IMR-90 (cell line): ENCODE measurements around the gene IL1RAPL1. TPM values are rescaled to one million over a fixed set of nuclear protein-coding genes. Genes with fewer than 3 reads are reported as not detected.

Experiments
- ATAC-seq: fragments of 200-7000 bp; cut with Tn5 transposase; 2 replicates; pipeline ENCODE4 v1.9.1; 2020; ENCODE audit warnings: low read depth, mild to moderate bottlenecking, moderate library complexity
- BruUV-seq: library from RNA; stranded (reverse); fragments of 400-500 nt; replicated peaks from 2 replicates; lab custom pipeline; 2021; lab: Mats Ljungman, UMichigan
- CTCF ChIA-PET: fragments of 300-600 bp; formaldehyde crosslinking; extraction: SDS; loops from one replicate; lab custom pipeline; 2021; ENCODE audit warnings: antibody characterized with exemption; lab: Yijun Ruan, JAX
- POLR2A ChIA-PET: fragments of 300-600 bp; sonication (Branson Sonifier 250); formaldehyde crosslinking; loops from one replicate; lab custom pipeline; 2022; ENCODE audit warnings: antibody characterized with exemption; ENCODE audit not compliant: unreplicated experiment; lab: Charles Lee
- DNase-seq: peaks from one replicate; pipeline ENCODE4 v3.0.0; 2013
- H2AFZ ChIP-seq: replicated peaks from 2 replicates; pipeline ENCODE3; 2013; ENCODE audit warnings: low read length, mild to moderate bottlenecking; ENCODE audit not compliant: poor library complexity
- H2AK5ac ChIP-seq: 2 replicates; pipeline ENCODE4 v1.6.1; 2013; ENCODE audit warnings: low read depth, low read length, inconsistent platforms
- H2AK9ac ChIP-seq: replicated peaks from 2 replicates; pipeline ENCODE3; 2013; ENCODE audit warnings: mild to moderate bottlenecking, low read depth, low read length, moderate library complexity; ENCODE audit not compliant: poor library complexity
- H2BK120ac ChIP-seq: 2 replicates; pipeline ENCODE4 v1.6.1; 2013; ENCODE audit warnings: low read depth, low read length, inconsistent platforms
- H2BK15ac ChIP-seq: 3 replicates; pipeline ENCODE4 v1.6.1; 2013; ENCODE audit warnings: low read depth, low read length, inconsistent platforms
- H2BK20ac ChIP-seq: 2 replicates; pipeline ENCODE4 v1.6.1; 2013; ENCODE audit warnings: low read depth, mild to moderate bottlenecking, inconsistent platforms, low read length, moderate library complexity
- H2BK5ac ChIP-seq: 2 replicates; pipeline ENCODE4 v1.6.1; 2013; ENCODE audit warnings: mild to moderate bottlenecking, low read depth, low read length, inconsistent platforms; ENCODE audit not compliant: poor library complexity, severe bottlenecking
- H3K14ac ChIP-seq: replicated peaks from 2 replicates; pipeline ENCODE4 v1.6.1; 2013; ENCODE audit warnings: low read depth, low read length, inconsistent platforms
- H3K18ac ChIP-seq: 2 replicates; pipeline ENCODE4 v1.6.1; 2013; ENCODE audit warnings: low read depth, low read length, control low read depth
- H3K23ac ChIP-seq: 2 replicates; pipeline ENCODE4 v1.6.1; 2013; ENCODE audit warnings: low read depth, low read length, inconsistent platforms
- H3K27ac ChIP-seq: 2 replicates; pipeline ENCODE4 v1.5.1; 2013; ENCODE audit warnings: mild to moderate bottlenecking, control low read depth, low read length; ENCODE audit not compliant: insufficient read depth
- H3K27me3 ChIP-seq: 2 replicates; pipeline ENCODE4 v1.6.1; 2013; ENCODE audit warnings: low read length; ENCODE audit not compliant: control insufficient read depth, insufficient read depth
- H3K36me3 ChIP-seq: 2 replicates; pipeline ENCODE4 v1.6.1; 2013; ENCODE audit warnings: low read length, mixed read lengths; ENCODE audit not compliant: control insufficient read depth, insufficient read depth
- H3K4ac ChIP-seq: 2 replicates; pipeline ENCODE4 v1.6.1; 2013; ENCODE audit warnings: low read depth, low read length, inconsistent platforms
- H3K4me1 ChIP-seq: 2 replicates; pipeline ENCODE4 v1.6.1; 2013; ENCODE audit warnings: low read length, mixed read lengths; ENCODE audit not compliant: control insufficient read depth, insufficient read depth
- H3K4me2 ChIP-seq: 2 replicates; pipeline ENCODE4 v1.6.1; 2013; ENCODE audit warnings: low read depth, mild to moderate bottlenecking, control low read depth, low read length, moderate library complexity
- H3K4me3 ChIP-seq: 2 replicates; pipeline ENCODE4 v1.5.1; 2013; ENCODE audit warnings: low read depth, mild to moderate bottlenecking, control low read depth, low read length, moderate library complexity; ENCODE audit not compliant: insufficient read depth
- H3K56ac ChIP-seq: 2 replicates; pipeline ENCODE4 v1.6.1; 2013; ENCODE audit warnings: low read length, inconsistent platforms; ENCODE audit not compliant: insufficient read depth; ENCODE audit errors: extremely low read depth
- H3K79me1 ChIP-seq, 2 experiments: 2 replicates each; pipeline ENCODE4 v1.6.1; 2013; ENCODE audit warnings: low read length in 2 of 2, inconsistent platforms in 1 of 2, low read depth in 1 of 2
- H3K9ac ChIP-seq: 2 replicates; pipeline ENCODE4 v1.6.1; 2013; ENCODE audit warnings: low read depth, low read length, control low read depth
- H3K9me1 ChIP-seq: 2 replicates; pipeline ENCODE4 v1.6.1; 2013; ENCODE audit warnings: low read length, inconsistent platforms; ENCODE audit not compliant: insufficient read depth
- H3K9me3 ChIP-seq: 2 replicates; pipeline ENCODE4 v1.6.1; 2013; ENCODE audit warnings: low read length; ENCODE audit not compliant: control insufficient read depth, insufficient read depth
- H4K20me1 ChIP-seq: 2 replicates; pipeline ENCODE4 v1.6.1; 2013; ENCODE audit warnings: low read length, inconsistent platforms; ENCODE audit not compliant: insufficient read depth
- H4K5ac ChIP-seq: 2 replicates; pipeline ENCODE4 v1.6.1; 2013; ENCODE audit warnings: mild to moderate bottlenecking, low read depth, low read length, control low read depth
- H4K8ac ChIP-seq, 2 experiments: 2 replicates each; pipeline ENCODE4 v1.6.1; 2013; ENCODE audit warnings: low read depth in 2 of 2, low read length in 2 of 2, control low read depth in 1 of 2, inconsistent platforms in 1 of 2
- H4K91ac ChIP-seq: 2 replicates; pipeline ENCODE4 v1.6.1; 2013; ENCODE audit warnings: low read depth, low read length, inconsistent platforms; ENCODE audit not compliant: insufficient read depth
- BHLHE40 ChIP-seq: fragments of 150-350 bp; IDR thresholded peaks from 2 replicates; pipeline ENCODE4 v1.6.1; 2016; ENCODE audit warnings: mild to moderate bottlenecking, low read depth, low read length
- CEBPB ChIP-seq: IDR thresholded peaks from 2 replicates; pipeline ENCODE4 v1.6.1; 2012; ENCODE audit warnings: low read depth, low read length, improper control_type of control experiment
- CHD1 ChIP-seq: IDR thresholded peaks from 2 replicates; pipeline ENCODE4 v1.6.1; 2012; ENCODE audit warnings: low read depth, low read length, improper control_type of control experiment
- CTCF ChIP-seq: conservative IDR thresholded peaks from 2 replicates; pipeline ENCODE4 v1.5.1; 2012; ENCODE audit warnings: mild to moderate bottlenecking, low read depth, low read length, improper control_type of control experiment
- ELK1 ChIP-seq: fragments of 150-350 bp; IDR thresholded peaks from 2 replicates; pipeline ENCODE4 v1.6.1; 2016; ENCODE audit warnings: low read depth, mild to moderate bottlenecking, low read length, moderate library complexity, borderline replicate concordance
- FOS ChIP-seq: fragments of 150-350 bp; IDR thresholded peaks from 2 replicates; pipeline ENCODE4 v1.6.1; 2016; ENCODE audit warnings: low read depth, low read length
- MAFK ChIP-seq: IDR thresholded peaks from 2 replicates; pipeline ENCODE4 v1.6.1; 2012; ENCODE audit warnings: low read depth, low read length, improper control_type of control experiment
- MAZ ChIP-seq: IDR thresholded peaks from 2 replicates; pipeline ENCODE4 v1.6.1; 2012; ENCODE audit warnings: low read depth, mild to moderate bottlenecking, low read length, improper control_type of control experiment, moderate library complexity, borderline replicate concordance
- MXI1 ChIP-seq: IDR thresholded peaks from 2 replicates; pipeline ENCODE4 v1.6.1; 2012; ENCODE audit warnings: low read depth, mild to moderate bottlenecking, low read length, moderate library complexity, borderline replicate concordance
- NFE2L2 ChIP-seq: fragments of 150-350 bp; IDR thresholded peaks from 2 replicates; pipeline ENCODE4 v1.6.1; 2016; ENCODE audit warnings: low read depth, mild to moderate bottlenecking, low read length
- POLR2A ChIP-seq: IDR thresholded peaks from 2 replicates; pipeline ENCODE4 v1.6.1; 2012; ENCODE audit warnings: mild to moderate bottlenecking, low read depth, low read length
- RAD21 ChIP-seq: IDR thresholded peaks from 2 replicates; pipeline ENCODE4 v1.6.1; 2012; ENCODE audit warnings: low read length, improper control_type of control experiment
- RCOR1 ChIP-seq: IDR thresholded peaks from 2 replicates; pipeline ENCODE4 v1.6.1; 2012; ENCODE audit warnings: mild to moderate bottlenecking, low read length, improper control_type of control experiment; ENCODE audit not compliant: insufficient replicate concordance
- RFX5 ChIP-seq: IDR thresholded peaks from 2 replicates; pipeline ENCODE4 v1.8.0; 2012; ENCODE audit warnings: low read depth, mild to moderate bottlenecking, low read length, moderate library complexity
- SMC3 ChIP-seq: fragments of 150-350 bp; IDR thresholded peaks from 2 replicates; pipeline ENCODE4 v1.6.1; 2016; ENCODE audit warnings: low read depth, mild to moderate bottlenecking, antibody characterized with exemption, low read length, moderate library complexity
- USF2 ChIP-seq: fragments of 150-350 bp; IDR thresholded peaks from 2 replicates; pipeline ENCODE4 v1.6.1; 2017; ENCODE audit warnings: mild to moderate bottlenecking, antibody characterized with exemption, low read length, low read depth
- WGBS, 2 experiments: methylation state at CpG; one replicate each; pipeline versions ENCODE4 v1.1.5 to v1.1.7; 2013; ENCODE audit warnings: missing lambda C conversion rate in 2 of 2; ENCODE audit not compliant: insufficient read length in 1 of 2; ENCODE audit errors: extremely low coverage in 2 of 2; 5-methylcytosine and 5-hydroxymethylcytosine counted together
- dilution Hi-C: fragments of 300-500 bp; cut with HindIII; formaldehyde crosslinking; loops from one replicate; pipeline ENCODE4 v1.14.3; 2018; ENCODE audit warnings: low sequenced_read_pairs; ENCODE audit not compliant: unreplicated experiment
- in situ Hi-C: fragments of 300-500 bp; cut with MboI; formaldehyde crosslinking; loops from 3 replicates; pipeline ENCODE4 v1.14.3; 2019; ENCODE audit warnings: low sequenced_read_pairs, inconsistent platforms, mixed read lengths
- intact Hi-C: fragments of 100-400 bp; cut with micrococcal nuclease; formaldehyde crosslinking; loops from 2 replicates; pipeline ENCODE4 v1.10.0; 2022
- polyA plus RNA-seq, 3 experiments: library from polyadenylated mRNA; depleted of rRNA; stranded (reverse); fragments of >200 nt; gene quantifications; 2 replicates each; pipeline ENCODE4 v1.2.3, GENCODE V29; 2012; ENCODE audit warnings: low replicate concordance in 1 of 3
- total RNA-seq: library from RNA; depleted of rRNA; stranded (reverse); fragments of >200 nt; gene quantifications from 2 replicates; pipeline ENCODE4 v1.2.3, GENCODE V29; 2012

IL1RAPL1 gene
- total and polyA plus RNA-seq, 2 of the 4 experiments (the other 2 are of a cell fraction) = 1.5 to 9.0 TPM

GRCh38 chrX:29274517-29274916, 687.3 kb downstream of the IL1RAPL1 start:
- no peak overlapping the region for H3K4me2 ChIP-seq
- H3K36me3 ChIP-seq = no peaks in the 10 kb centered on the region
- H2AK5ac ChIP-seq = no peak overlapping the region
- CTCF ChIA-PET = interaction anchor here (0.6 kb wide), 1 partner anchor 120 kb away, joined by 3 read pairs; no protein-coding TSS in a partner anchor
- H2BK20ac ChIP-seq = no peak overlapping the region
- no peak overlapping the region for H2AK9ac ChIP-seq
- POLR2A ChIA-PET = no interaction called here
- no peaks in the 10 kb centered on the region for H3K9me3 ChIP-seq
- no peak overlapping the region for H4K91ac ChIP-seq
- no peak overlapping the region for H3K27ac ChIP-seq
- H3K4me3 ChIP-seq = no peak overlapping the region
- H4K20me1 ChIP-seq = no peaks in the 10 kb centered on the region
- H3K23ac ChIP-seq = no peak overlapping the region
- no peaks in the 10 kb centered on the region for H3K27me3 ChIP-seq
- intact Hi-C loops (no loop called here), dilution Hi-C loops (no loop called here), in situ Hi-C loops (no loop called here)
- no peak overlapping the region for H2BK15ac ChIP-seq
- no peak overlapping the region for H2BK5ac ChIP-seq
- H3K18ac ChIP-seq = no peak overlapping the region
- H3K9ac ChIP-seq = no peak overlapping the region
- BruUV-seq = no TSS peak
- H3K56ac ChIP-seq = no peak overlapping the region
- ATAC-seq = no peak
- no peak overlapping the region for H4K8ac ChIP-seq
- no peak overlapping the region for H2AFZ ChIP-seq
- no peaks in the 10 kb centered on the region for H3K79me1 ChIP-seq
- no peaks in the 10 kb centered on the region for H3K9me1 ChIP-seq
- no peak overlapping the region for H3K4ac ChIP-seq
- WGBS, 2 experiments = 38% methylated on average over 2 of the region's 3 CpGs; no CpG with 5 or more reads in 1 of the 2 experiments
- no peaks in the 10 kb centered on the region for H3K4me1 ChIP-seq
- TF ChIP-seq ELK1 = no peak
- no peak for TF ChIP-seq RCOR1
- TF ChIP-seq CTCF = no peak
- no peak for TF ChIP-seq USF2
- TF ChIP-seq MAFK = no peak
- no peak for TF ChIP-seq BHLHE40
- TF ChIP-seq FOS = no peak
- TF ChIP-seq RAD21 = no peak
- no peak for TF ChIP-seq POLR2A
- TF ChIP-seq CHD1 = no peak
- no peak for TF ChIP-seq CEBPB
- TF ChIP-seq MXI1 = no peak
- no peak for TF ChIP-seq NFE2L2
- TF ChIP-seq RFX5 = no peak
- no peak for TF ChIP-seq MAZ
- no peak for TF ChIP-seq SMC3
- H2BK120ac ChIP-seq = no peak overlapping the region
- no peak overlapping the region for H4K5ac ChIP-seq
- DNase-seq = no peak
- H3K14ac ChIP-seq = no peak overlapping the region
